Thyroid gland (tissue), 4 donors: ENCODE results near the gene SLAMF7. TPM values are rescaled to one million over a fixed set of nuclear protein-coding genes. Genes with fewer than 3 reads are reported as not detected.

ENCODE experiments used
- DNase-seq, 2 donors: peaks; one replicate each; pipeline ENCODE4 v3.0.0-alpha.2; 2019
- H3K27ac ChIP-seq, 3 donors: fragments of 200-600 bp; sonication (generic); 1 replicate in 2 of 3; 2 replicates in 1 of 3; pipeline ENCODE4 v1.5.1; 2016 to 2019; ENCODE audit warnings: mild to moderate bottlenecking in 1 of 3, moderate library complexity in 1 of 3
- H3K27me3 ChIP-seq: fragments of 200-600 bp; sonication (generic); one replicate; pipeline ENCODE4 v1.5.1; 2019
- H3K36me3 ChIP-seq, 2 donors: fragments of 200-600 bp; sonication (generic); one replicate each; pipeline ENCODE4 v1.5.1; 2016 to 2019
- H3K4me1 ChIP-seq, 2 donors: fragments of 200-600 bp; sonication (generic); one replicate each; pipeline ENCODE4 v1.5.1; 2017 to 2019
- H3K4me3 ChIP-seq, 3 donors: fragments of 200-600 bp; sonication (generic); replicated peaks in 1 of 3; 1 replicate in 2 of 3; 2 replicates in 1 of 3; pipeline ENCODE4 v1.5.1; 2016; ENCODE audit warnings: mild to moderate bottlenecking in 1 of 3
- H3K9me3 ChIP-seq: fragments of 200-600 bp; sonication (generic); one replicate; pipeline ENCODE4 v1.5.1; 2017
- POLR2A ChIP-seq, 2 donors: fragments of 450-650 bp; IDR thresholded peaks; one replicate each; pipeline ENCODE4 v1.6.1; 2017; ENCODE audit warnings: antibody characterized with exemption in 2 of 2, mild to moderate bottlenecking in 2 of 2, moderate library complexity in 1 of 2
- WGBS, 2 donors: methylation state at CpG; one replicate each; pipeline ENCODE4 v1.1.5; 2017; 5-methylcytosine and 5-hydroxymethylcytosine counted together
- intact Hi-C: fragments of 100-400 bp; cut with DNase I; formaldehyde crosslinking; loops from one replicate; pipeline ENCODE4 v1.15.1; 2023
- total RNA-seq, 4 donors: library from RNA; depleted of rRNA; stranded (reverse); fragments of >200 nt; gene quantifications; one replicate each; pipeline ENCODE4 v1.2.3, GENCODE V29; 2016
- TF ChIP-seq, protein P1 (sequence below), 6 experiments: fragments of 200-600 bp in 3 of 6; fragments of 450-650 bp in 3 of 6; sonication (generic) in 3 of 6; IDR thresholded peaks; one replicate each; pipeline ENCODE4 v1.5.1; 2016 to 2019; ENCODE audit warnings: antibody characterized with exemption in 6 of 6, mild to moderate bottlenecking in 2 of 6, inconsistent platforms in 1 of 6, moderate library complexity in 1 of 6

Gene SLAMF7
- total RNA-seq, 4 donors from 2014 or later, result 0.22 to 0.93 (median 0.37) TPM

DNA sequence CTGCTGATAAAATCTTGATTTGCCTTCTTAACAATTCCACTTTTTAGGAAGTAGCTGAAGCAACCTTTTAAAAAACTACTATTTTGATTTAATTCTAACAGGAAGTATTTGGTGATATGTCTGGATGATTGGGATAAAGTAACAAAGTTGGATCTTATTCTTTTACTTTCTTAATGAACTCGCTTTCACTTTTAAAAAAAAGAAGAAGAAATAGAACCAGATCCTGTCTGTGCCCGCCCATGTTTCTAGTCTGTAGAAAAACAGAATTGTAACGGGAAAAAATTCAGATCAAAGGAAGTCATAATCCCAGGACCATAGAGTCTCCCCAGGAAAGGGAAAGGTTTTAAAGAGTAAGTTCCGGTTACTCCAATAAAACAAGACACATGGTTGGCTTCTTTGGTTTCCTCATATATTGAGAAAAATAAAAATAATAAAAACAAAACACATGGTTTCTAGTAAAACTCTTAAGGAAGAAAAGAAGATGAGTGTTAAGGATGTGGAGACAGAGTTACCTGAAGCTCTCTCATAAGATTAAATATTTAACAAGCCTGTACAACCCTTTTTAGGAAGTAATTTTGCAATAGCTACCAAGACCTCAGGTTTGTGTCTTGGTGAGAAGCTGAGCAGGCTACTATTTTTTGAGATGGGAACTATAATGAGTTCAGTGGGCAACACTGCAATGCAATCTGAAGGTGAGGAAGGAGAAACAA, 32.4 kb upstream of the SLAMF7 start:
- intact Hi-C loops, result no loop called here
- Histone ChIP-seq H3K36me3 (no peaks in the 10 kb centered on the region), H3K27ac (no peak overlapping the region), H3K4me1 (no peaks in the 10 kb centered on the region), H3K9me3 (no peaks in the 10 kb centered on the region), H3K4me3 (no peak overlapping the region), H3K27me3 (no peaks in the 10 kb centered on the region)
- WGBS, 2 donors, result 56 to 63% methylated on average over 4 of the region's 4 CpGs
- TF ChIP-seq, protein P1, sequence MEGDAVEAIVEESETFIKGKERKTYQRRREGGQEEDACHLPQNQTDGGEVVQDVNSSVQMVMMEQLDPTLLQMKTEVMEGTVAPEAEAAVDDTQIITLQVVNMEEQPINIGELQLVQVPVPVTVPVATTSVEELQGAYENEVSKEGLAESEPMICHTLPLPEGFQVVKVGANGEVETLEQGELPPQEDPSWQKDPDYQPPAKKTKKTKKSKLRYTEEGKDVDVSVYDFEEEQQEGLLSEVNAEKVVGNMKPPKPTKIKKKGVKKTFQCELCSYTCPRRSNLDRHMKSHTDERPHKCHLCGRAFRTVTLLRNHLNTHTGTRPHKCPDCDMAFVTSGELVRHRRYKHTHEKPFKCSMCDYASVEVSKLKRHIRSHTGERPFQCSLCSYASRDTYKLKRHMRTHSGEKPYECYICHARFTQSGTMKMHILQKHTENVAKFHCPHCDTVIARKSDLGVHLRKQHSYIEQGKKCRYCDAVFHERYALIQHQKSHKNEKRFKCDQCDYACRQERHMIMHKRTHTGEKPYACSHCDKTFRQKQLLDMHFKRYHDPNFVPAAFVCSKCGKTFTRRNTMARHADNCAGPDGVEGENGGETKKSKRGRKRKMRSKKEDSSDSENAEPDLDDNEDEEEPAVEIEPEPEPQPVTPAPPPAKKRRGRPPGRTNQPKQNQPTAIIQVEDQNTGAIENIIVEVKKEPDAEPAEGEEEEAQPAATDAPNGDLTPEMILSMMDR (IDR thresholded peaks at IDR 0.05), result no peak
- TF ChIP-seq POLR2A (IDR thresholded peaks at IDR 0.05), result no peak
- DNase-seq, result no peak

DNA sequence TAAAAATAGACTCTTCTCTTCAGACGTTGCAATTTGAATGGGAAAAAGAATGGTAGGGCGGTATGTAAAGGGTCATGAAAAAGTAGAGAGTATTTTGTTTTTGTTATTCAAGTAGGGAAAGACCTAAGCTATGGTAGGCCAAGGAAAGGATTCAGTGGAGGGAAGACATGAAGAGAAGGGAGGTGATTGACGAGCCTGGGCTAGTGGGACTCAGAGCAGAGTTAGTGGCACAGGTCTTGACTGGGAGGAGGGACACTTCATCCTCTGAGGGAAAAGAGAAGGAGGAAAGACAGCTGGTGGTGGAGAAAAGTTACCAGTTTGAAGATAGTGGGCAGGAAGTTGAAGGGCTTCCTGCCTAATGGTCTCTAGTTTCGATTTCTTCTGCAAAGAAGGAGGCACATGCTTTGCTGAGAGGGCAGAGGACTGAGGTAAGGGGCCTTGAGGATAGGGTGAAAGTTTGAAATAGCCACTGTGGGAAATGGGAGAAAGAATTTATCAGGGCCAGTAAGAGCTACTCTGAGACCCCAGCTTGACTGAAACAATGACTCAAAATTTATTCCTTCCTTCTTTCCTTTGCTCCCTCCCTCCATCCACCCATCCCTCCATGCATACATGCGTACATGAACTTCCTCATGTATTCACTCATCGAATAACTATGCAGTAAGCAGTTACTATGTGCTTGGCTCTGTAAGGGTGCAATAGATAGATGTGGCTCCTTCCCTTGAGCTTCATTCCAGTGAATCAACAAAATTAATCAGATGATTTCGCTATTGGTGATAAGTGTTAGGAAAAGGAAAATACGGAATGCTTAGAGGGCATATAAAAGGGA, 31.6 kb upstream of the SLAMF7 start:
- no peak overlapping the region for H3K4me3 ChIP-seq
- no peak overlapping the region for H3K27ac ChIP-seq
- no peak for DNase-seq
- intact Hi-C loops, result no loop called here
- WGBS, 2 donors, result 77 to 83% methylated on average over 8 of the region's 8 CpGs
- TF ChIP-seq, protein P1 (IDR thresholded peaks at IDR 0.05), result no peak
- no peak for TF ChIP-seq POLR2A (IDR thresholded peaks at IDR 0.05)
- H3K36me3 ChIP-seq, result no peaks in the 10 kb centered on the region
- no peaks in the 10 kb centered on the region for H3K9me3 ChIP-seq
- H3K4me1 ChIP-seq, result no peaks in the 10 kb centered on the region
- no peaks in the 10 kb centered on the region for H3K27me3 ChIP-seq

DNA sequence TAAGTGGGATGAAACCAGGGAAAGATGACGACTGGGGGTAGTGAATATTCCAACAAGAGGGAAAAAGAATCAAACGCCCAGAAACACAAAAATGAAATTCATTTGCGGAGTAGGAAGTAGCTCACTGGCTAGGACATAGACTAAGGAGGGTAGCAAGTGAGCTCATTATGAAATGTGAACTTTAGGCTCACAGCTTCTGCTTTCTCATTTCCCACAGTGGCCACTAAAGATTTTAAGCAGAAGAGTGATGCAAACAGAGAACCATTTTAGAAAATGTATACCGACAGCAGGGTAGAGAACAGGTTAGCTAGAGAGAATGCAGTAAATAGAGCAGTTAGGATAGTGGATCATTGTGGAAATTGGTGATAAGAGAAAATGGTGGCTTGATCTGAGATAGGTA, 30.9 kb upstream of the SLAMF7 start:
- WGBS, 2 donors, result 85 to 88% methylated on average over 4 of the region's 4 CpGs
- DNase-seq, result no peak
- intact Hi-C loops, result no loop called here
- TF ChIP-seq, protein P1 (IDR thresholded peaks at IDR 0.05), result no peak
- no peak for TF ChIP-seq POLR2A (IDR thresholded peaks at IDR 0.05)
- Histone ChIP-seq H3K27ac (no peak overlapping the region), H3K27me3 (no peaks in the 10 kb centered on the region), H3K36me3 (no peaks in the 10 kb centered on the region), H3K4me3 (no peak overlapping the region), H3K9me3 (no peaks in the 10 kb centered on the region), H3K4me1 (no peaks in the 10 kb centered on the region)

DNA sequence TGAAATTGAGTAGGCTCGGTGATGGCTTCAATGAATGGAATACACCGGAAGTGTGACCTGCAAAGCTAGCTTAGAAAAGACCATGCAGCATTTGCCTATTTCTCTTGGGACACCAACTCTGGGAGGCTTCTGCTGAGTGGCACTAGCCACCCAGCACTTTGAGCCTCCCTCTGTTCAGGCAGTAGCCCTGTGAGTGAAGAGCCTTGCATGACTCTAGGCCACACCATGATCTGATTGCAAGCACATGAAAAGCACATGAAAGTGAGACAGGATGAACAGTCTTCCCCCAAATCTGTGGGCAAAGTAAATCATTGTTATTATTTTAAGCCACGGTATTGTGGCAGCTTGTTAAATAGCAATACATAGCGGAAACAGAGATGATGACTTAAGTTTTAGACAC, 30.2 kb upstream of the SLAMF7 start:
- 79 to 90% methylated on average over 4 of the region's 4 CpGs for WGBS, 2 donors
- TF ChIP-seq, protein P1 (IDR thresholded peaks at IDR 0.05), result no peak
- no peak for TF ChIP-seq POLR2A (IDR thresholded peaks at IDR 0.05)
- H3K27ac ChIP-seq, result no peak overlapping the region

DNA sequence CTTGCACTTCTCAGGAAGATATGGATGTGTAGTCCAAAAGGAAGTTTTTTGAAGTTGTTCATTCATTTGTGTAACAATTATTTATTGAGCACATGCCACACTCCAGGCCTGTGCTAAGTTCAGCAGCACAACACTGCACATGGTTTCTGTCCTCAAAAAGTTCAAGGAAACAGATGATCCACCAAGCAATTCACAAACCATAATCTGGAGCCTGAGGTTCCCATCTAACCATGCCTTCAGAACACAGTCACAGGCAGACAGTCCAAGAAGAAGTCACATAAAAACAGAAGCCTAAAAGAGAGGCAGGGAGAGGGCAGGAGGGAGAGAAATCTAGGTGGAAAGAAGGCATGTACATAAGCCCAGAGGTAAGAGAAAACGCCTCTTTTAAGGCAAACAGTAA, 29.3 kb upstream of the SLAMF7 start:
- Histone ChIP-seq H3K27me3 (no peaks in the 10 kb centered on the region), H3K4me3 (no peak overlapping the region), H3K27ac (no peak overlapping the region), H3K36me3 (no peaks in the 10 kb centered on the region), H3K4me1 (no peaks in the 10 kb centered on the region), H3K9me3 (no peaks in the 10 kb centered on the region)
- 82 to 90% methylated on average over 1 of the region's 1 CpG for WGBS, 2 donors
- intact Hi-C loops, result no loop called here
- DNase-seq, result no peak
- TF ChIP-seq POLR2A (IDR thresholded peaks at IDR 0.05), result no peak
- TF ChIP-seq, protein P1 (IDR thresholded peaks at IDR 0.05), result no peak

More for the DNA sequence above, 30.2 kb upstream of the SLAMF7 start:
- no peak overlapping the region for H3K4me3 ChIP-seq
- intact Hi-C loops, result no loop called here
- H3K36me3 ChIP-seq, result no peaks in the 10 kb centered on the region
- H3K9me3 ChIP-seq, result no peaks in the 10 kb centered on the region
- DNase-seq, result no peak
- no peaks in the 10 kb centered on the region for H3K4me1 ChIP-seq
- H3K27me3 ChIP-seq, result no peaks in the 10 kb centered on the region
